A673 (cell line): ENCODE data around the gene CENPH.

Experiments used
- CTCF ChIP-seq: fragments of 300-800, 200-600 bp; sonication (generic); conservative IDR thresholded peaks from 2 replicates; pipeline ENCODE4 v1.5.1; 2017; ENCODE audit warnings: low read depth, mild to moderate bottlenecking, antibody characterized with exemption, low read length, moderate library complexity, mixed read lengths
- EZH2 ChIP-seq: fragments of 200-600 bp; sonication (generic); IDR thresholded peaks from 2 replicates; pipeline ENCODE4 v1.6.1; 2017; ENCODE audit warnings: borderline replicate concordance, low read depth, mild to moderate bottlenecking, mixed read lengths, antibody characterized with exemption, low read length; ENCODE audit not compliant: poor library complexity, severe bottlenecking

- TF ChIP-seq CTCF (no peak), EZH2 (no peak)
These were observed 18.4 kb upstream of the CENPH start for GRCh38 chr5:69170969-69171368.
